GM23338 (cell line): ENCODE measurements around the gene NUDT6. TPM values are rescaled to one million over a fixed set of nuclear protein-coding genes. Genes with fewer than 3 reads are reported as not detected.
A peak's percentile ranks its signal among the peaks of the same experiment; 100 is the strongest.
"Not testable (repeated sequence)": the region's sequence is repeated elsewhere in the genome, so short reads cannot be mapped to it uniquely, and the experiment has no call there.

ENCODE experiments used
- ATAC-seq: fragments of 200-7000 bp; cut with Tn5 transposase; 3 replicates; pipeline ENCODE4 v1.9.1; 2020
- DNase-seq: peaks from one replicate; pipeline ENCODE4 v3.0.0-alpha.2; 2015; ENCODE audit warnings: low spot score
- H2AFZ ChIP-seq: fragments of 200-600 bp; sonication (generic); 2 replicates; pipeline ENCODE4 v1.8.0; 2016; ENCODE audit warnings: antibody characterized with exemption, mild to moderate bottlenecking, moderate library complexity
- H3F3A ChIP-seq: fragments of 200-600 bp; sonication (generic); replicated peaks from 2 replicates; pipeline ENCODE4 v1.8.0; 2017; ENCODE audit warnings: antibody characterized with exemption, mixed run types, low read depth
- H3K27ac ChIP-seq: fragments of 200-600 bp; sonication (generic); 2 replicates; pipeline ENCODE4 v1.6.1; 2016; ENCODE audit warnings: low read depth
- H3K27me3 ChIP-seq: fragments of 200-600 bp; sonication (generic); 2 replicates; pipeline ENCODE4 v1.8.0; 2016; ENCODE audit warnings: mild to moderate bottlenecking, mixed run types, moderate library complexity; ENCODE audit not compliant: insufficient read depth
- H3K36me3 ChIP-seq: fragments of 200-600 bp; sonication (generic); 2 replicates; pipeline ENCODE4 v1.8.0; 2016; ENCODE audit warnings: mild to moderate bottlenecking; ENCODE audit not compliant: insufficient read depth
- H3K4me1 ChIP-seq: fragments of 200-600 bp; sonication (generic); 2 replicates; pipeline ENCODE4 v1.8.0; 2016; ENCODE audit warnings: mild to moderate bottlenecking, moderate library complexity; ENCODE audit not compliant: insufficient read depth
- H3K4me2 ChIP-seq: fragments of 200-600 bp; sonication (generic); 2 replicates; pipeline ENCODE4 v1.7.1; 2017; ENCODE audit warnings: mixed run types
- H3K4me3 ChIP-seq: fragments of 200-600 bp; sonication (generic); 2 replicates; pipeline ENCODE4 v1.6.1; 2016; ENCODE audit warnings: mixed run types
- H3K79me2 ChIP-seq: fragments of 200-600 bp; sonication (generic); replicated peaks from 2 replicates; pipeline ENCODE4 v1.8.0; 2017; ENCODE audit warnings: mild to moderate bottlenecking; ENCODE audit not compliant: insufficient read depth
- H3K9me2 ChIP-seq: fragments of 200-600 bp; sonication (generic); 2 replicates; pipeline ENCODE4 v1.8.0; 2017; ENCODE audit not compliant: insufficient read depth
- H4K20me1 ChIP-seq: fragments of 200-600 bp; sonication (generic); replicated peaks from 2 replicates; pipeline ENCODE4 v1.8.0; 2017; ENCODE audit warnings: mild to moderate bottlenecking; ENCODE audit not compliant: insufficient read depth
- H3K27ac Mint-ChIP-seq: 2 replicates; pipeline ENCODE4 v1.8.0; 2020; ENCODE audit warnings: inconsistent platforms, mild to moderate bottlenecking, moderate library complexity, mixed read lengths
- H3K27me3 Mint-ChIP-seq: 3 replicates; pipeline ENCODE4 v1.8.0; 2022; ENCODE audit warnings: low read depth, mild to moderate bottlenecking, moderate library complexity, mixed read lengths, inconsistent platforms; ENCODE audit not compliant: insufficient read depth, poor library complexity
- H3K36me3 Mint-ChIP-seq: 3 replicates; pipeline ENCODE4 v1.8.0; 2021; ENCODE audit warnings: low read depth, mild to moderate bottlenecking, inconsistent platforms, moderate library complexity, mixed read lengths
- H3K4me1 Mint-ChIP-seq: 3 replicates; pipeline ENCODE4 v1.8.0; 2020; ENCODE audit warnings: mild to moderate bottlenecking, inconsistent platforms, mixed read lengths
- H3K4me3 Mint-ChIP-seq: 3 replicates; pipeline ENCODE4 v1.8.0; 2021; ENCODE audit warnings: moderate library complexity, mild to moderate bottlenecking, inconsistent platforms, mixed read lengths
- H3K9me3 Mint-ChIP-seq: 3 replicates; pipeline ENCODE4 v1.8.0; 2020; ENCODE audit warnings: moderate library complexity, mild to moderate bottlenecking, inconsistent platforms, mixed read lengths
- CREB1 ChIP-seq: fragments of 250-450 bp; sonication (Bioruptor Pico); IDR thresholded peaks from 2 replicates; pipeline ENCODE4 v1.5.0; 2020; ENCODE audit warnings: low read depth, mild to moderate bottlenecking, moderate library complexity
- EZH2 ChIP-seq: fragments of 200-600 bp; sonication (generic); IDR thresholded peaks from one replicate; pipeline ENCODE4 v1.8.0; 2017; ENCODE audit warnings: antibody characterized with exemption, mild to moderate bottlenecking, low read depth; ENCODE audit not compliant: unreplicated experiment
- NANOG ChIP-seq: IDR thresholded peaks from 2 replicates; pipeline ENCODE4 v1.6.1; 2016; ENCODE audit warnings: antibody characterized with exemption, borderline replicate concordance
- POLR2AphosphoS5 ChIP-seq: IDR thresholded peaks from 2 replicates; pipeline ENCODE4 v1.6.1; 2016; ENCODE audit warnings: antibody characterized with exemption, low read depth
- STAT1 ChIP-seq: IDR thresholded peaks from one replicate; pipeline ENCODE4 v1.6.1; 2016; ENCODE audit warnings: antibody characterized with exemption; ENCODE audit not compliant: unreplicated experiment
- ZNF114 ChIP-seq: fragments of 250-450 bp; sonication (Bioruptor Pico); IDR thresholded peaks from 2 replicates; pipeline ENCODE4 v1.5.0; 2020; ENCODE audit warnings: mild to moderate bottlenecking, moderate library complexity
- ZNF331 ChIP-seq: fragments of 250-450 bp; sonication (Bioruptor Pico); IDR thresholded peaks from 2 replicates; pipeline ENCODE4 v1.5.0; 2020; ENCODE audit warnings: low read depth, mild to moderate bottlenecking, moderate library complexity
- polyA plus RNA-seq: library from polyadenylated mRNA; unstranded; fragments of >200 nt; fragmentation: Nextera tagmentation; extraction: Ambion mirVana; gene quantifications from 2 replicates; pipeline ENCODE4 v1.2.1, GENCODE V29; 2016
- total RNA-seq: library from RNA; depleted of rRNA; stranded (reverse); fragments of >200 nt; shearing (Covaris generic); gene quantifications from 2 replicates; pipeline ENCODE4 v1.2.3, GENCODE V29; 2014
- TF ChIP-seq, protein P1 (sequence below): IDR thresholded peaks from 2 replicates; pipeline ENCODE4 v1.6.1; 2016; ENCODE audit warnings: antibody characterized with exemption
- TF ChIP-seq, protein P2 (sequence below), 2 experiments: fragments of 200-600 bp in 1 of 2; sonication (generic) in 1 of 2; conservative IDR thresholded peaks; 2 replicates each; pipeline versions ENCODE4 v1.5.1 to v1.6.1; 2016 to 2017; ENCODE audit warnings: antibody characterized with exemption in 2 of 2, low read depth in 2 of 2, mild to moderate bottlenecking in 2 of 2, moderate library complexity in 1 of 2

Gene NUDT6
- total and polyA plus RNA-seq, 2 experiments from 2014 or later = 4.9 to 9.1 TPM

DNA sequence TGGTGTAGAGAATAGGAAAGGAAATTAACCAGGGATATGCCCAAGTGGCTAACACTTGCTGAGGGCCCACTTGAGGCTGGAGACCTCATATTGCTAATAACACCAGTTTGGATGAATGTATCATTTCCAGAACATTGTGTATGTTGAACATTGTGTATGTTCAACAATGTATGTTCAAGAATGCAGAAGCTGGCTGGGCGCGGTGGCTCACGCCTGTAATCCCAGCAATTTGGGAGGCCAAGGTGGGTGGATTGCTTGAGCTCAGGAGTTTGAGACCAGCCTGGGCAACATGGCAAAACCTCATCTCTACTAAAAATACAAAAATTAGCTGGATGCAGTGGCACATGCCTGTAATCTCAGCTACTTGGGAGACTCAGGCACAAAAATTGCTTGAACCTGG is 72.6 kb downstream of the NUDT6 start:
- H3K27ac ChIP-seq = peak overlapping the region; percentile 16
- not testable (repeated sequence) for H3K27me3 Mint-ChIP-seq, H3K27me3 ChIP-seq, H3K4me3 ChIP-seq, H3K36me3 ChIP-seq, H3K9me3 Mint-ChIP-seq, H3K4me3 Mint-ChIP-seq, H3K27ac Mint-ChIP-seq, H3F3A ChIP-seq, DNase-seq, ATAC-seq, H2AFZ ChIP-seq, H3K9me2 ChIP-seq
- H3K4me1 ChIP-seq = peaks cover 84% of the 10 kb centered on the region
- Mint-ChIP-seq H3K4me1 (peaks cover 85% of the 10 kb centered on the region), H3K36me3 (peaks cover 55% of the 10 kb centered on the region)
- H3K4me2 ChIP-seq = 0 out of 2 replicates have a peak overlapping the region, but pooled peaks have one; percentile 19
- peaks cover 61% of the 10 kb centered on the region for H4K20me1 ChIP-seq
- H3K79me2 ChIP-seq = peaks cover 100% of the 10 kb centered on the region

DNA sequence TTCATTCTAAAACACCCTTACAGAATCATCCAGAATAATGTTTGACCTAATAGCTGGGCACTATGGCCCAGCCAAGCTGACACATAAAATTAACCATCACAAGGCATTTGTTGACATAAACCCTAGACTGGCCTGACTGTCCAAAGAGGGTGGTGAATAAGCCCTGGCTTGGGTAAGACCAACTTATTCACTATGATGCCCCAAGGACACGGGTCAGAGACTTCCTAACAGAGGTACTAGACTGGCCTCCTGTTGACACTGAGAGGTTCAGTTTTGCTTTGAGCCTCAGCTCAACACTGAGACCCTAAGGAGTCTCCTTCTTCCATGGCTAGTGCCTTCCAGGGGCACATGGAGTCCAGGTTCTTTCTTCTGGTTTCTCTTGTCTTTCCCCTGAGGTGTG is 74.5 kb downstream of the NUDT6 start:
- no peak for TF ChIP-seq NANOG
- TF ChIP-seq CREB1 = no peak
- TF ChIP-seq ZNF331 (CRISPR knock-in tag) = no peak
- Histone ChIP-seq H3K4me2 (peak overlapping the region; percentile 58; the same call in 1 of the 2 replicates), H3K4me3 (no peak overlapping the region), H4K20me1 (peaks cover 58% of the 10 kb centered on the region), H3K27ac (peak overlapping the region; percentile 40; the same call in 1 of the 2 replicates), H3K36me3 (no peaks in the 10 kb centered on the region), H3K9me2 (peaks cover 7% of the 10 kb centered on the region), H2AFZ (no peak overlapping the region), H3K4me1 (peaks cover 84% of the 10 kb centered on the region), H3K27me3 (no peaks in the 10 kb centered on the region), H3K79me2 (peaks cover 100% of the 10 kb centered on the region), H3F3A (peaks cover 9% of the 10 kb centered on the region; the same call in 1 of the 2 replicates)
- H3K9me3 Mint-ChIP-seq = peaks cover 4% of the 10 kb centered on the region; the same call in 1 of the 3 replicates
- peaks cover 67% of the 10 kb centered on the region for H3K36me3 Mint-ChIP-seq
- H3K4me1 Mint-ChIP-seq = peaks cover 85% of the 10 kb centered on the region
- ATAC-seq (no peak), DNase-seq (no peak)
- no peak overlapping the region for H3K4me3 Mint-ChIP-seq
- no peak overlapping the region for H3K27ac Mint-ChIP-seq
- H3K27me3 Mint-ChIP-seq = peaks cover 14% of the 10 kb centered on the region

DNA sequence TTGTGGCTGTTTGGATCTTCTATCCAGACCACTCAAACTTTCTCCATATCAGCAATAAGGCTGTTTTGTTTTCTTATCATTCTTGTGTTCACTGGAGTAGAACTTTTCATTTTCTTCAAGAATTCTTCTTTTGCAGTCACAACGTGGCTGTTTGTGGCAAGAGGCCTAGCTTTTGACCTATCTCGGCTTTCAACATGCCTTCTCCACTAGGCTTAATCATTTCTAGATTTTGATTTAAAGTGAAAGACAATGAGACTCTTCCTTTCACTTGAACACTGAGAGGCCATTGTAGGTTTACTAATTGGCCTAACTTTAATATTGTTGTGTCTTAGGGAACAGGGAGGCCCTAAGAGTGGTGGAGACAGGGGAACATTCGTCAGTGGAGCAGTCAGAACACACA is 76.6 kb downstream of the NUDT6 start:
- peaks cover 7% of the 10 kb centered on the region for H3K9me2 ChIP-seq
- Mint-ChIP-seq H3K9me3 (peaks cover 4% of the 10 kb centered on the region; the same call in 1 of the 3 replicates), H3K27ac (peak overlapping the region; percentile 73), H3K4me1 (peaks cover 77% of the 10 kb centered on the region), H3K27me3 (peaks cover 13% of the 10 kb centered on the region), H3K4me3 (peak overlapping the region; percentile 4; the same call in 1 of the 3 replicates), H3K36me3 (peaks cover 75% of the 10 kb centered on the region)
- DNase-seq (no peak), ATAC-seq (no peak)
- no peak overlapping the region for H2AFZ ChIP-seq
- peaks cover 100% of the 10 kb centered on the region for H3K79me2 ChIP-seq
- peak overlapping the region; percentile 42; the same call in 1 of the 2 replicates for H3K27ac ChIP-seq
- H3K27me3 ChIP-seq = no peaks in the 10 kb centered on the region
- H3K4me3 ChIP-seq = peak overlapping the region; percentile 18; the same call in 1 of the 2 replicates
- peaks cover 9% of the 10 kb centered on the region; the same call in 1 of the 2 replicates for H3F3A ChIP-seq
- peaks cover 77% of the 10 kb centered on the region for H3K4me1 ChIP-seq
- peaks cover 50% of the 10 kb centered on the region for H4K20me1 ChIP-seq
- peak overlapping the region; percentile 58 for H3K4me2 ChIP-seq
- H3K36me3 ChIP-seq = peaks cover 1% of the 10 kb centered on the region
- TF ChIP-seq POLR2AphosphoS5 (no peak), CREB1 (no peak), NANOG (no peak), STAT1 (no peak), EZH2 (no peak), ZNF114 (CRISPR knock-in tag) (no peak)
- TF ChIP-seq, protein P1, sequence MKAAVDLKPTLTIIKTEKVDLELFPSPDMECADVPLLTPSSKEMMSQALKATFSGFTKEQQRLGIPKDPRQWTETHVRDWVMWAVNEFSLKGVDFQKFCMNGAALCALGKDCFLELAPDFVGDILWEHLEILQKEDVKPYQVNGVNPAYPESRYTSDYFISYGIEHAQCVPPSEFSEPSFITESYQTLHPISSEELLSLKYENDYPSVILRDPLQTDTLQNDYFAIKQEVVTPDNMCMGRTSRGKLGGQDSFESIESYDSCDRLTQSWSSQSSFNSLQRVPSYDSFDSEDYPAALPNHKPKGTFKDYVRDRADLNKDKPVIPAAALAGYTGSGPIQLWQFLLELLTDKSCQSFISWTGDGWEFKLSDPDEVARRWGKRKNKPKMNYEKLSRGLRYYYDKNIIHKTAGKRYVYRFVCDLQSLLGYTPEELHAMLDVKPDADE = no peak
- TF ChIP-seq, protein P2, sequence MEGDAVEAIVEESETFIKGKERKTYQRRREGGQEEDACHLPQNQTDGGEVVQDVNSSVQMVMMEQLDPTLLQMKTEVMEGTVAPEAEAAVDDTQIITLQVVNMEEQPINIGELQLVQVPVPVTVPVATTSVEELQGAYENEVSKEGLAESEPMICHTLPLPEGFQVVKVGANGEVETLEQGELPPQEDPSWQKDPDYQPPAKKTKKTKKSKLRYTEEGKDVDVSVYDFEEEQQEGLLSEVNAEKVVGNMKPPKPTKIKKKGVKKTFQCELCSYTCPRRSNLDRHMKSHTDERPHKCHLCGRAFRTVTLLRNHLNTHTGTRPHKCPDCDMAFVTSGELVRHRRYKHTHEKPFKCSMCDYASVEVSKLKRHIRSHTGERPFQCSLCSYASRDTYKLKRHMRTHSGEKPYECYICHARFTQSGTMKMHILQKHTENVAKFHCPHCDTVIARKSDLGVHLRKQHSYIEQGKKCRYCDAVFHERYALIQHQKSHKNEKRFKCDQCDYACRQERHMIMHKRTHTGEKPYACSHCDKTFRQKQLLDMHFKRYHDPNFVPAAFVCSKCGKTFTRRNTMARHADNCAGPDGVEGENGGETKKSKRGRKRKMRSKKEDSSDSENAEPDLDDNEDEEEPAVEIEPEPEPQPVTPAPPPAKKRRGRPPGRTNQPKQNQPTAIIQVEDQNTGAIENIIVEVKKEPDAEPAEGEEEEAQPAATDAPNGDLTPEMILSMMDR (conservative IDR thresholded peaks at IDR 0.05; ENCODE audit: low read depth in 2 of 2) = no peak
